OCI-LY3 (cell line): ENCODE data around the gene LRRC8E.

Experiments used
- CTCF ChIP-seq: fragments of 200-600, 300-600 bp; sonication (generic); IDR thresholded peaks from 2 replicates; pipeline ENCODE4 v1.5.1; 2014; ENCODE audit warnings: antibody characterized with exemption, low read length, low read depth
- EZH2phosphoT487 ChIP-seq: fragments of 200-600 bp; shearing (Covaris generic); IDR thresholded peaks from 2 replicates; pipeline ENCODE4 v1.6.1; 2018; ENCODE audit warnings: antibody characterized with exemption, mixed run types, low read depth

- TF ChIP-seq CTCF = no peak
- TF ChIP-seq EZH2phosphoT487 = no peak
These were observed 27.2 kb downstream of the LRRC8E start for GRCh38 chr19:7915250-7916102.
